SK-N-SH (cell line): Measurements from ENCODE around the gene SLC22A23. TPM values are rescaled to one million over a fixed set of nuclear protein-coding genes. Genes with fewer than 3 reads are reported as not detected.

Experiments used
- CTCF ChIA-PET: fragments of 300-600, 350-600 bp; formaldehyde crosslinking; extraction: SDS; loops from one replicate; lab custom pipeline; 2021; lab: Yijun Ruan, JAX
- POLR2A ChIA-PET: fragments of 350-600 bp; sonication (Branson Sonifier 250); formaldehyde crosslinking; extraction: SDS; loops from one replicate; lab custom pipeline; 2020; ENCODE audit warnings: antibody characterized with exemption, inconsistent platforms; lab: Yijun Ruan, JAX
- DNase-seq: peaks from one replicate; pipeline ENCODE4 v3.0.0; 2012
- H2AFZ ChIP-seq: fragments of 200-600 bp; sonication (generic); 2 replicates; pipeline ENCODE4 v1.8.1; 2016; ENCODE audit warnings: antibody characterized with exemption, mild to moderate bottlenecking, low read depth
- H3F3A ChIP-seq: fragments of 200-600 bp; sonication (generic); replicated peaks from 2 replicates; pipeline ENCODE3; 2016; ENCODE audit warnings: antibody characterized with exemption, mild to moderate bottlenecking; ENCODE audit not compliant: insufficient read depth
- H3K27ac ChIP-seq, 2 experiments: fragments of 200-500 bp in 1 of 2; fragments of 200-600 bp in 1 of 2; sonication (Bioruptor generic) in 1 of 2; sonication (generic), shearing (Covaris generic) in 1 of 2; 2 replicates each; pipeline versions ENCODE4 v1.5.1 to v1.6.1; 2014 to 2016; ENCODE audit warnings: low read depth in 2 of 2, inconsistent platforms in 1 of 2, low read length in 1 of 2, mild to moderate bottlenecking in 1 of 2, mixed read lengths in 1 of 2
- H3K27me3 ChIP-seq: fragments of 200-600 bp; sonication (generic), shearing (Covaris generic); 2 replicates; pipeline ENCODE4 v1.6.1; 2016; ENCODE audit warnings: mixed run types; ENCODE audit not compliant: insufficient read depth
- H3K36me3 ChIP-seq, 2 experiments: fragments of 200-500 bp in 1 of 2; fragments of 200-600 bp in 1 of 2; sonication (Bioruptor generic) in 1 of 2; sonication (generic) in 1 of 2; replicated peaks in 1 of 2; 2 replicates each; pipeline versions ENCODE3 to v1.5.1; 2014 to 2016; ENCODE audit warnings: low read length in 1 of 2, mild to moderate bottlenecking in 1 of 2; ENCODE audit not compliant: insufficient read depth in 2 of 2, control insufficient read depth in 1 of 2
- H3K4me1 ChIP-seq, 2 experiments: fragments of 200-500 bp in 1 of 2; fragments of 200-600 bp in 1 of 2; sonication (Bioruptor generic) in 1 of 2; sonication (generic), shearing (Covaris generic) in 1 of 2; 2 replicates each; pipeline versions ENCODE4 v1.5.1 to v1.6.1; 2014 to 2016; ENCODE audit warnings: low read depth in 1 of 2, low read length in 1 of 2, mixed run types in 1 of 2; ENCODE audit not compliant: insufficient read depth in 2 of 2, control insufficient read depth in 1 of 2
- H3K4me2 ChIP-seq: fragments of 200-600 bp; sonication (generic), shearing (Covaris generic); 2 replicates; pipeline ENCODE4 v1.6.1; 2017; ENCODE audit warnings: mixed run types
- H3K4me3 ChIP-seq, 2 experiments: fragments of 200-500 bp in 1 of 2; fragments of 200-600 bp in 1 of 2; sonication (Bioruptor generic) in 1 of 2; sonication (generic), shearing (Covaris generic) in 1 of 2; 2 replicates each; pipeline versions ENCODE4 v1.5.1 to v1.8.1; 2014 to 2016; ENCODE audit warnings: low read depth in 2 of 2, inconsistent platforms in 1 of 2, low read length in 1 of 2, mild to moderate bottlenecking in 1 of 2, mixed read lengths in 1 of 2, moderate library complexity in 1 of 2
- H3K79me2 ChIP-seq: fragments of 200-600 bp; sonication (generic); 2 replicates; pipeline ENCODE4 v1.8.1; 2017; ENCODE audit warnings: mild to moderate bottlenecking; ENCODE audit not compliant: insufficient read depth
- H3K9ac ChIP-seq: fragments of 200-600 bp; sonication (generic); 2 replicates; pipeline ENCODE4 v1.6.1; 2017; ENCODE audit warnings: mixed run types
- H3K9me2 ChIP-seq: fragments of 200-600 bp; sonication (generic); 2 replicates; pipeline ENCODE4 v1.6.1; 2017; ENCODE audit warnings: mixed run types
- H3K9me3 ChIP-seq: fragments of 200-600 bp; sonication (generic); 2 replicates; pipeline ENCODE4 v1.6.1; 2017; ENCODE audit warnings: mixed run types, mild to moderate bottlenecking, moderate library complexity
- H4K20me1 ChIP-seq: fragments of 200-600 bp; sonication (generic); 2 replicates; pipeline ENCODE4 v1.6.1; 2017; ENCODE audit warnings: mild to moderate bottlenecking, mixed run types; ENCODE audit not compliant: insufficient read depth
- CHD2 ChIP-seq: fragments of 150-350 bp; IDR thresholded peaks from 2 replicates; pipeline ENCODE4 v1.6.1; 2018; ENCODE audit warnings: low read length; ENCODE audit not compliant: partially characterized antibody
- CTCF ChIP-seq: fragments of 200-600 bp; sonication (generic); IDR thresholded peaks from 2 replicates; pipeline ENCODE4 v1.6.1; 2017; ENCODE audit warnings: antibody characterized with exemption, mild to moderate bottlenecking, moderate library complexity
- EZH2phosphoT487 ChIP-seq: fragments of 200-600 bp; sonication (generic); IDR thresholded peaks from 2 replicates; pipeline ENCODE4 v1.6.1; 2017; ENCODE audit warnings: low read depth, mixed run types, mild to moderate bottlenecking, antibody characterized with exemption, moderate library complexity, borderline replicate concordance
- FOSL2 ChIP-seq: IDR thresholded peaks from 2 replicates; pipeline ENCODE4 v1.4.0; 2012; ENCODE audit warnings: low read depth, mild to moderate bottlenecking, moderate library complexity, borderline replicate concordance
- FOXJ3 ChIP-seq: sonication (generic); formaldehyde crosslinking; IDR thresholded peaks from 2 replicates; pipeline ENCODE4 v1.5.1; 2020; ENCODE audit warnings: mild to moderate bottlenecking, missing genetic modification reagents
- FOXM1 ChIP-seq: IDR thresholded peaks from 2 replicates; pipeline ENCODE4 v1.4.0; 2012; ENCODE audit warnings: low read depth, mild to moderate bottlenecking
- GABPA ChIP-seq: IDR thresholded peaks from 2 replicates; pipeline ENCODE4 v1.4.0; 2012; ENCODE audit warnings: low read depth, mild to moderate bottlenecking
- GATA2 ChIP-seq: sonication (generic); formaldehyde crosslinking; IDR thresholded peaks from 2 replicates; pipeline ENCODE4 v1.5.0; 2020; ENCODE audit warnings: mild to moderate bottlenecking, missing genetic modification reagents
- JUND ChIP-seq: IDR thresholded peaks from 2 replicates; pipeline ENCODE4 v1.4.0; 2012
- MAX ChIP-seq: IDR thresholded peaks from 2 replicates; pipeline ENCODE4 v1.4.0; 2012; ENCODE audit warnings: low read depth
- MXI1 ChIP-seq: IDR thresholded peaks from 2 replicates; pipeline ENCODE4 v1.6.1; 2012; ENCODE audit warnings: mild to moderate bottlenecking, low read depth, low read length, improper control_type of control experiment
- NFIC ChIP-seq: IDR thresholded peaks from 2 replicates; pipeline ENCODE4 v1.4.0; 2012; ENCODE audit warnings: borderline replicate concordance
- NRF1 ChIP-seq: IDR thresholded peaks from 2 replicates; pipeline ENCODE4 v1.6.1; 2012; ENCODE audit warnings: low read depth, mild to moderate bottlenecking, low read length
- POLR2AphosphoS5 ChIP-seq: IDR thresholded peaks from 2 replicates; pipeline ENCODE4 v1.6.1; 2012; ENCODE audit warnings: low read depth, low read length
- RXRA ChIP-seq: IDR thresholded peaks from 2 replicates; pipeline ENCODE4 v1.4.0; 2012; ENCODE audit warnings: low read depth, mild to moderate bottlenecking, borderline replicate concordance
- SIN3A ChIP-seq: IDR thresholded peaks from 2 replicates; pipeline ENCODE4 v1.6.1; 2012; ENCODE audit warnings: low read depth, mild to moderate bottlenecking, low read length, moderate library complexity, borderline replicate concordance
- SMC3 ChIP-seq: IDR thresholded peaks from 2 replicates; pipeline ENCODE4 v1.6.1; 2012; ENCODE audit warnings: low read depth, low read length, improper control_type of control experiment
- TAF1 ChIP-seq: IDR thresholded peaks from 2 replicates; pipeline ENCODE4 v1.6.1; 2012; ENCODE audit warnings: low read depth, mild to moderate bottlenecking, low read length, moderate library complexity, borderline replicate concordance
- TCF12 ChIP-seq: IDR thresholded peaks from 2 replicates; pipeline ENCODE4 v1.4.0; 2012
- TEAD4 ChIP-seq: IDR thresholded peaks from 2 replicates; pipeline ENCODE4 v1.4.0; 2012; ENCODE audit warnings: mild to moderate bottlenecking, borderline replicate concordance; ENCODE audit not compliant: insufficient read depth
- ZBTB33 ChIP-seq: IDR thresholded peaks from 2 replicates; pipeline ENCODE4 v1.4.0; 2012; ENCODE audit warnings: low read depth, borderline replicate concordance
- WGBS: methylation state at CpG from one replicate; pipeline ENCODE4 v1.1.6; 2017; ENCODE audit warnings: low lambda C conversion rate; 5-methylcytosine and 5-hydroxymethylcytosine counted together
- polyA plus RNA-seq, 3 experiments: library from polyadenylated mRNA; depleted of rRNA; stranded (reverse); fragments of >200 nt; gene quantifications; 2 replicates each; pipeline ENCODE4 v1.2.3, GENCODE V29; 2012

The SLC22A23 gene
- polyA plus RNA-seq, 1 of the 3 experiments (the other 2 are of a cell fraction), result not detected

- TF ChIP-seq ZBTB33 (peak; percentile 30; the same call in 1 of the 2 replicates), JUND (peak; percentile 69), TCF12 (peak; percentile 60), FOXM1 (no peak), GABPA (no peak), EZH2phosphoT487 (no peak), FOSL2 (peak; percentile 71), SIN3A (peak; percentile 52; the same call in 1 of the 2 replicates), NFIC (peak; percentile 81), TEAD4 (no peak), CHD2 (no peak), GATA2 (no peak), TAF1 (no peak), SMC3 (no peak)
Measured at GRCh38 chr6:3281631-3282475, 175.0 kb downstream of the SLC22A23 start (continued).

- Histone ChIP-seq H3K9me2 (no peaks in the 10 kb centered on the region), H3K4me2 (no peak overlapping the region), H2AFZ (no peak overlapping the region), H3K27me3 (no peaks in the 10 kb centered on the region), H3K27ac (no peak overlapping the region), H3K9ac (no peak overlapping the region), H4K20me1 (peaks cover 8% of the 10 kb centered on the region; the same call in 1 of the 2 replicates), H3K9me3 (no peaks in the 10 kb centered on the region), H3K36me3 (no peaks in the 10 kb centered on the region), H3F3A (peaks cover 3% of the 10 kb centered on the region), H3K4me3 (no peak overlapping the region), H3K79me2 (no peaks in the 10 kb centered on the region), H3K4me1 (peaks cover 14 to 21% of the 10 kb centered on the region in 2 experiments; a peak in 2 of 4 replicates)
- POLR2A ChIA-PET, result no interaction called here
- CTCF ChIA-PET, result interaction anchor here (0.6 to 7.2 kb wide), 6 partner anchors 11 to 728 kb away, joined by 3 to 158 read pairs (median 4); no protein-coding TSS in a partner anchor
- WGBS, result 93% methylated on average over 13 of the region's 14 CpGs
- no peak for DNase-seq
- TF ChIP-seq FOXJ3, result no peak
- TF ChIP-seq ZBTB33, result no peak
- no peak for TF ChIP-seq JUND
- TF ChIP-seq POLR2AphosphoS5, result no peak
- no peak for TF ChIP-seq RXRA
- TF ChIP-seq FOXM1, result no peak
- TF ChIP-seq SIN3A, result no peak
- no peak for TF ChIP-seq TCF12
- TF ChIP-seq CTCF, result no peak
- TF ChIP-seq NRF1, result no peak
- TF ChIP-seq MAX, result no peak
- no peak for TF ChIP-seq TEAD4
- TF ChIP-seq EZH2phosphoT487, result no peak
- TF ChIP-seq TAF1, result no peak
- no peak for TF ChIP-seq MXI1
Measured at GRCh38 chr6:3280866-3281465, 175.9 kb downstream of the SLC22A23 start.
